ENCODE measurements around the gene CLPSL1. TPM values are rescaled to one million over a fixed set of nuclear protein-coding genes. Genes with fewer than 3 reads are reported as not detected.

Gene CLPSL1
- total RNA-seq, 2 donors from 2014 or later, result not detected

DNA sequence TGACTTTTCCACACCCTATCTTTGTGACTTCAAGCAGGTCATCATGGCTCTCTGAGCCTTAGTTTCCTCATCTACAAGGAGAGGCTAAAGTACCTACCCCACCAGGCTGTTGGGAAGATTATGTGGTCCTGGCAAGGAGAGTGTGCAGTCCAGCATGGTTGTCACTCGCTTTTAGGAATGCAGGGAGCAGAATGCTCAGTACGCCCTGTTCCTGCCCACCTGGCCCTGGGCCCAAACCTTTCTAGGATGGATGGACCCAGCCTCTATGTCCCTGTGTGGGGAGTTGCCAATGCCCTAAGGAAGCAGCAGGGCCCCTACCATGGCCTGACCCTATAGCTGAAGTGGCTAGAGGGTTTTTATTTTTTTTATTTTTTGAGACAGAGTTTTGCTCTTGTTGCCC is 2.4 kb upstream of the CLPSL1 start:
- no peak for DNase-seq (ENCODE audit: low spot score)
- ATAC-seq (ENCODE audit: insufficient number of reproducible peaks, low FRiP score, low read depth), result no peak

DNA sequence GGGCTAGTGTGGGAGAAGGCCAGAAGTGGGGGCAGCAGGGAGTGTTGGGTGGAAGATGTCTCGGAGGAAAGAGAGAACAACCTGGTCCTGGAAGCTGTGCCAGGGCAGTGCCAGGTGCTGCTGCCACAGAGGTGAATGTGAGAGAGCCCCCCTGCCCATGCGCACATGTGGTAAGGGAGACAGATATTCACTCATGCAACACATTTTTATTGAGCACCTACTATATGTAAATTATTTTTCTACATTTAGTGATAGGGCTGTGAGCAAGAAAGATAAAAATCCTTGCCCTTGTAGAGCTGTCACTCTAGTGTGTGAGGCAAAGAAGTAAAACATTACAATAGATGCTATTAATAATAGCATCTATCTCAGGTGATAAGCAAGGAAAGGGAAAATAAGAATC is 471 bp downstream of the CLPSL1 start:
- ATAC-seq (ENCODE audit: insufficient number of reproducible peaks, low FRiP score, low read depth) (no peak), DNase-seq (ENCODE audit: low spot score) (no peak)
- TF ChIP-seq, protein P1, sequence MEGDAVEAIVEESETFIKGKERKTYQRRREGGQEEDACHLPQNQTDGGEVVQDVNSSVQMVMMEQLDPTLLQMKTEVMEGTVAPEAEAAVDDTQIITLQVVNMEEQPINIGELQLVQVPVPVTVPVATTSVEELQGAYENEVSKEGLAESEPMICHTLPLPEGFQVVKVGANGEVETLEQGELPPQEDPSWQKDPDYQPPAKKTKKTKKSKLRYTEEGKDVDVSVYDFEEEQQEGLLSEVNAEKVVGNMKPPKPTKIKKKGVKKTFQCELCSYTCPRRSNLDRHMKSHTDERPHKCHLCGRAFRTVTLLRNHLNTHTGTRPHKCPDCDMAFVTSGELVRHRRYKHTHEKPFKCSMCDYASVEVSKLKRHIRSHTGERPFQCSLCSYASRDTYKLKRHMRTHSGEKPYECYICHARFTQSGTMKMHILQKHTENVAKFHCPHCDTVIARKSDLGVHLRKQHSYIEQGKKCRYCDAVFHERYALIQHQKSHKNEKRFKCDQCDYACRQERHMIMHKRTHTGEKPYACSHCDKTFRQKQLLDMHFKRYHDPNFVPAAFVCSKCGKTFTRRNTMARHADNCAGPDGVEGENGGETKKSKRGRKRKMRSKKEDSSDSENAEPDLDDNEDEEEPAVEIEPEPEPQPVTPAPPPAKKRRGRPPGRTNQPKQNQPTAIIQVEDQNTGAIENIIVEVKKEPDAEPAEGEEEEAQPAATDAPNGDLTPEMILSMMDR (IDR thresholded peaks at IDR 0.05), result no peak
- no peaks in the 10 kb centered on the region for H3K36me3 ChIP-seq
- H3K9me3 ChIP-seq, result no peaks in the 10 kb centered on the region
- no peak overlapping the region for H3K27ac ChIP-seq
- H3K4me3 ChIP-seq, result no peak overlapping the region
- H3K27me3 ChIP-seq (replicated peaks; ENCODE audit: insufficient read depth), result peaks cover 6% of the 10 kb centered on the region
- peaks cover 0 to 6% of the 10 kb centered on the region in 2 donors for H3K4me1 ChIP-seq (ENCODE audit: control insufficient read depth in 1 of 2, low read depth in 2 of 2)

More for the DNA sequence above, 2.4 kb upstream of the CLPSL1 start:
- H3K4me1 ChIP-seq (ENCODE audit: control insufficient read depth in 1 of 2, low read depth in 2 of 2), result peaks cover 0 to 6% of the 10 kb centered on the region in 2 donors
- H3K4me3 ChIP-seq, result no peak overlapping the region
- H3K27ac ChIP-seq, result no peak overlapping the region
- H3K36me3 ChIP-seq, result no peaks in the 10 kb centered on the region
- TF ChIP-seq, protein P1 (IDR thresholded peaks at IDR 0.05), result no peak
- no peaks in the 10 kb centered on the region for H3K9me3 ChIP-seq
- H3K27me3 ChIP-seq (replicated peaks; ENCODE audit: insufficient read depth), result peaks cover 8% of the 10 kb centered on the region

DNA sequence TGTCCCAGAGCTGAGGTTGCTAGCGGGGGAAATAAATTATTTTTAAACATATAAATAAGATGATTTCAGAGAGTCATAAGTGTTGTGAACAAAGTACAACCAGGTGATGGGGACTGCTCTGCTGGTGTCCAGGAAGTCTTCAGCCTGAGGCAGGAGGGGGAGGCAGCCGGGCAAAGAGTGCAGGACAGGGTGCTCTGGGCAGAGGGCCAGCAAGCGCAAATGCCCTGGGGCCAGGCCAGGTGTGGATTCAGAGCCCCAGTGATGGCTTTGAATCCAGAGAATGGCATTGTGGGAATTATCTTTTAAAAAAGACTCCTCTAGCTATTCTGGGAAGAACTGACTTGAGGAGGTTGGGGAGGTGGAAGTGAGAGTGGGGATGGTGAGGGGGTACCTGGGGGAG is 1.6 kb downstream of the CLPSL1 start:
- Histone ChIP-seq H3K4me3 (no peak overlapping the region), H3K9me3 (no peaks in the 10 kb centered on the region), H3K27ac (no peak overlapping the region), H3K36me3 (no peaks in the 10 kb centered on the region), H3K4me1 (ENCODE audit: control insufficient read depth in 1 of 2, low read depth in 2 of 2) (no peaks in the 10 kb centered on the region), H3K27me3 (replicated peaks; ENCODE audit: insufficient read depth) (no peaks in the 10 kb centered on the region)
- DNase-seq (ENCODE audit: low spot score), result no peak
- TF ChIP-seq, protein P1 (IDR thresholded peaks at IDR 0.05), result no peak
- ATAC-seq (ENCODE audit: insufficient number of reproducible peaks, low FRiP score, low read depth), result no peak

GRCh38 chr6:35784200-35784599 is 3.4 kb downstream of the CLPSL1 start:
- H3K4me3 ChIP-seq, result no peak overlapping the region
- ATAC-seq (ENCODE audit: insufficient number of reproducible peaks, low FRiP score, low read depth), result no peak

DNA sequence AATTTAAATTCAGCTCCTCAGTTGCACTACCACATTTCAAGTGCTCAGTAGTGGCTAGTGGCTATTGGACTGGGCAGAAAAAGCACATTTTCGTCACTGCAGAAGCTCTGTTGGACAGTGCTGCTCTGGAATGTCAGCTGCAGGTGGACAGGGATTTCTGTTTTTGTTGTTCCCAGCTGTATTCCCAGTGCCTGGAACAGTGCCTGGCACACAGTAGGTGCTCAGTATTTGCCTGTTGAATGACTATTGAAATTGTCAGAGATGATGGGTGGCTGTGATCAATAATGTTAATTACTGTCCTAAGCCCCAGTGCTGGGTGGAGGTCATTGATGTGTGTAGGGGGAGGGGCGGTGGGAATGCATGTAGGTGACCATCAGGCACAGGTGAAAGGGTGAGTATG is 5.5 kb downstream of the CLPSL1 start:
- no peak overlapping the region for H3K27ac ChIP-seq
- TF ChIP-seq, protein P1 (IDR thresholded peaks at IDR 0.05), result no peak
- no peaks in the 10 kb centered on the region for H3K36me3 ChIP-seq
- H3K4me3 ChIP-seq, result no peak overlapping the region
- no peaks in the 10 kb centered on the region for H3K4me1 ChIP-seq (ENCODE audit: control insufficient read depth in 1 of 2, low read depth in 2 of 2)
- no peaks in the 10 kb centered on the region for H3K9me3 ChIP-seq
- no peaks in the 10 kb centered on the region for H3K27me3 ChIP-seq (replicated peaks; ENCODE audit: insufficient read depth)
- ATAC-seq (ENCODE audit: insufficient number of reproducible peaks, low FRiP score, low read depth) (no peak), DNase-seq (ENCODE audit: low spot score) (no peak)

More at GRCh38 chr6:35784200-35784599, 3.4 kb downstream of the CLPSL1 start:
- Histone ChIP-seq H3K27me3 (replicated peaks; ENCODE audit: insufficient read depth) (no peaks in the 10 kb centered on the region), H3K9me3 (no peaks in the 10 kb centered on the region), H3K4me1 (ENCODE audit: control insufficient read depth in 1 of 2, low read depth in 2 of 2) (no peaks in the 10 kb centered on the region), H3K36me3 (no peaks in the 10 kb centered on the region), H3K27ac (no peak overlapping the region)
- TF ChIP-seq, protein P1 (IDR thresholded peaks at IDR 0.05), result no peak
- no peak for DNase-seq (ENCODE audit: low spot score)

All from thoracic aorta (tissue), 2 donors.